K562 (cell line): ENCODE data around the gene DAPP1. TPM values are rescaled to one million over a fixed set of nuclear protein-coding genes. Genes with fewer than 3 reads are reported as not detected.

ENCODE experiments used
- CBX5 ChIP-seq: IDR thresholded peaks from 2 replicates; pipeline ENCODE4 v1.6.1; 2014; ENCODE audit warnings: low read depth, borderline replicate concordance
- DPF2 ChIP-seq: fragments of 450-650 bp; IDR thresholded peaks from 2 replicates; pipeline ENCODE4 v1.6.1; 2016
- ETS2 ChIP-seq: IDR thresholded peaks from 2 replicates; pipeline ENCODE4 v1.6.1; 2016; ENCODE audit warnings: borderline replicate concordance, missing genetic modification characterization, mild to moderate bottlenecking, moderate library complexity, missing compliant biosample characterization; ENCODE audit not compliant: poor library complexity, severe bottlenecking
- HDAC2 ChIP-seq: fragments of 450-650 bp; IDR thresholded peaks from 2 replicates; pipeline ENCODE4 v1.6.1; 2016; ENCODE audit warnings: mild to moderate bottlenecking
- KAT7 ChIP-seq: sonication (generic); formaldehyde crosslinking; IDR thresholded peaks from 2 replicates; pipeline ENCODE4 v1.8.0; 2022; ENCODE audit warnings: missing genetic modification reagents, mild to moderate bottlenecking, borderline replicate concordance
- MEIS2 ChIP-seq: fragments of 450-650 bp; IDR thresholded peaks from 2 replicates; pipeline ENCODE4 v1.6.1; 2014; ENCODE audit warnings: mild to moderate bottlenecking; ENCODE audit not compliant: partially characterized antibody
- MYC ChIP-seq, 2 experiments: fragments of 250-450 bp in 1 of 2; sonication (Bioruptor Pico) in 1 of 2; IDR thresholded peaks; 2 replicates each; pipeline versions ENCODE4 v1.5.1 to v1.6.1; 2012 to 2021; ENCODE audit warnings: low read depth in 2 of 2, borderline replicate concordance in 1 of 2, improper control_type of control experiment in 1 of 2, low read length in 1 of 2, mild to moderate bottlenecking in 1 of 2, moderate library complexity in 1 of 2
- NFE2 ChIP-seq: IDR thresholded peaks from 2 replicates; pipeline ENCODE4 v1.6.1; 2014; ENCODE audit warnings: antibody characterized with exemption, low read depth
- SMARCE1 ChIP-seq: fragments of 450-650 bp; IDR thresholded peaks from 2 replicates; pipeline ENCODE4 v1.7.1; 2016; ENCODE audit warnings: mild to moderate bottlenecking
- SRSF7 ChIP-seq: fragments of 200-400 bp; formaldehyde crosslinking; optimal IDR thresholded peaks from 2 replicates; pipeline ENCODE3; 2017; ENCODE audit warnings: mild to moderate bottlenecking, low read depth, low read length
- ZBTB8A ChIP-seq: fragments of 450-650 bp; IDR thresholded peaks from 2 replicates; pipeline ENCODE4 v1.6.1; 2018; ENCODE audit warnings: mild to moderate bottlenecking, moderate library complexity; ENCODE audit not compliant: partially characterized antibody
- ZNF282 ChIP-seq: sonication (generic); formaldehyde crosslinking; IDR thresholded peaks from 2 replicates; pipeline ENCODE4 v1.8.1; 2023; ENCODE audit warnings: missing genetic modification reagents
- ZNF696 ChIP-seq: fragments of 250-450 bp; sonication (Bioruptor Pico); conservative IDR thresholded peaks from 2 replicates; pipeline ENCODE4 v1.4.0; 2020; ENCODE audit warnings: mild to moderate bottlenecking, moderate library complexity
- polyA plus RNA-seq, 8 experiments: library from polyadenylated mRNA; depleted of rRNA in 4 of 8; stranded (reverse) in 5 of 8; unstranded in 3 of 8; fragments of >200 nt; fragmentation: Nextera tagmentation in 2 of 8; fragmentation: Illumina TruSeq in 1 of 8; extraction: Ambion mirVana in 2 of 8; extraction: Trizol in 1 of 8; gene quantifications; 2 replicates each; pipeline versions ENCODE4 v1.2.1 to v1.2.3, GENCODE V29; 2011 to 2014; ENCODE audit warnings: inconsistent platforms in 1 of 8, missing spikeins in 1 of 8
- total RNA-seq, 7 experiments: library from RNA; depleted of rRNA in 6 of 7; stranded (reverse); fragments of >200 nt in 6 of 7; fragmentation: Illumina TruSeq in 2 of 7; extraction: Trizol in 2 of 7; gene quantifications; 2 replicates each; pipeline versions ENCODE4 v1.2.1 to v1.2.3, GENCODE V29; 2011 to 2021; ENCODE audit warnings: low replicate concordance in 1 of 7
- TF ChIP-seq, protein P1 (sequence below): fragments of 250-450 bp; sonication (Bioruptor Pico); IDR thresholded peaks from 2 replicates; pipeline ENCODE4 v1.4.0; 2020; ENCODE audit warnings: borderline replicate concordance
- TF ChIP-seq, protein P2 (sequence below): sonication (generic); formaldehyde crosslinking; IDR thresholded peaks from 2 replicates; pipeline ENCODE4 v1.5.0; 2020; ENCODE audit warnings: missing genetic modification reagents
- TF ChIP-seq, protein P3 (sequence below): sonication (generic); formaldehyde crosslinking; IDR thresholded peaks from 2 replicates; pipeline ENCODE4 v1.8.0; 2023; ENCODE audit warnings: mild to moderate bottlenecking, missing genetic modification reagents

DAPP1 gene
- total and polyA plus RNA-seq, 9 of the 15 experiments (the other 6 are each of a cell fraction or from before 2014, with no cell fraction given): 1.9 to 7.2 (median 3.6) TPM

DNA sequence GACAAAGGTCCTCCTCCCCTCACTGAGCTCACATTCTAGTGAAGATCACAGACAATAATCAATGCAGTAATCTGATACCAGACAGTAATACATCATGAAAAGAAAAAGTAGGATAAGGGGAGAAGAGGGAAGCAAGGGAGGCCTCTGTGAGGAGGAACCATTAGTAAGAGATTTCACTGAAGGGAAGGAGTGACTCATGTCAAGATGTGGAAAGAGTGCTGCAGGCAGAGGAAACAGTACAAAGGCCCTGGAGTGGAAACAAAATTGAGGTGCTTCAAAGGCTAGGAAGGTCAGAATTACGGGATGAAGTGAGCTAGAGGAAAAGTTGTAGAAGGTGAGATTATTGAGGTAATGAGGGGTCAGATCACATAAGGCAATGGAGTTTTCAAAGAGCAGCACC lies 39.5 kb downstream of the DAPP1 start (continued):
- no peak for TF ChIP-seq ZBTB8A
- TF ChIP-seq SMARCE1: 0 out of 2 replicates have a peak, but pooled peaks have one; percentile 18
- TF ChIP-seq SRSF7: no peak
- no peak for TF ChIP-seq ZNF696 (CRISPR knock-in tag)
- no peak for TF ChIP-seq MYC (IDR thresholded peaks at IDR 0.05; ENCODE audit: low read depth, low read length)
- TF ChIP-seq MYC (CRISPR knock-in tag; IDR thresholded peaks at IDR 0.05; ENCODE audit: borderline replicate concordance, low read depth): no peak
- TF ChIP-seq HDAC2: no peak
- no peak for TF ChIP-seq ZNF282
- no peak for TF ChIP-seq CBX5
- TF ChIP-seq, protein P1, sequence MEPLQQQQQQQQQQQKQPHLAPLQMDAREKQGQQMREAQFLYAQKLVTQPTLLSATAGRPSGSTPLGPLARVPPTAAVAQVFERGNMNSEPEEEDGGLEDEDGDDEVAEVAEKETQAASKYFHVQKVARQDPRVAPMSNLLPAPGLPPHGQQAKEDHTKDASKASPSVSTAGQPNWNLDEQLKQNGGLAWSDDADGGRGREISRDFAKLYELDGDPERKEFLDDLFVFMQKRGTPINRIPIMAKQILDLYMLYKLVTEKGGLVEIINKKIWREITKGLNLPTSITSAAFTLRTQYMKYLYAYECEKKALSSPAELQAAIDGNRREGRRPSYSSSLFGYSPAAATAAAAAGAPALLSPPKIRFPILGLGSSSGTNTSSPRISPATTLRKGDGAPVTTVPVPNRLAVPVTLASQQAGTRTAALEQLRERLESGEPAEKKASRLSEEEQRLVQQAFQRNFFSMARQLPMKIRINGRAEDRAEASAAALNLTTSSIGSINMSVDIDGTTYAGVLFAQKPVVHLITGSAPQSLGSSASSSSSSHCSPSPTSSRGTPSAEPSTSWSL: no peak
- TF ChIP-seq ETS2 (tag): no peak
- no peak for TF ChIP-seq MEIS2
- TF ChIP-seq DPF2: peak; percentile 54
- TF ChIP-seq, protein P2, sequence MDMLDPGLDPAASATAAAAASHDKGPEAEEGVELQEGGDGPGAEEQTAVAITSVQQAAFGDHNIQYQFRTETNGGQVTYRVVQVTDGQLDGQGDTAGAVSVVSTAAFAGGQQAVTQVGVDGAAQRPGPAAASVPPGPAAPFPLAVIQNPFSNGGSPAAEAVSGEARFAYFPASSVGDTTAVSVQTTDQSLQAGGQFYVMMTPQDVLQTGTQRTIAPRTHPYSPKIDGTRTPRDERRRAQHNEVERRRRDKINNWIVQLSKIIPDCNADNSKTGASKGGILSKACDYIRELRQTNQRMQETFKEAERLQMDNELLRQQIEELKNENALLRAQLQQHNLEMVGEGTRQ (CRISPR knock-in tag): no peak
- no peak for TF ChIP-seq KAT7 (CRISPR knock-in tag)
- TF ChIP-seq NFE2: no peak
- TF ChIP-seq, protein P3, sequence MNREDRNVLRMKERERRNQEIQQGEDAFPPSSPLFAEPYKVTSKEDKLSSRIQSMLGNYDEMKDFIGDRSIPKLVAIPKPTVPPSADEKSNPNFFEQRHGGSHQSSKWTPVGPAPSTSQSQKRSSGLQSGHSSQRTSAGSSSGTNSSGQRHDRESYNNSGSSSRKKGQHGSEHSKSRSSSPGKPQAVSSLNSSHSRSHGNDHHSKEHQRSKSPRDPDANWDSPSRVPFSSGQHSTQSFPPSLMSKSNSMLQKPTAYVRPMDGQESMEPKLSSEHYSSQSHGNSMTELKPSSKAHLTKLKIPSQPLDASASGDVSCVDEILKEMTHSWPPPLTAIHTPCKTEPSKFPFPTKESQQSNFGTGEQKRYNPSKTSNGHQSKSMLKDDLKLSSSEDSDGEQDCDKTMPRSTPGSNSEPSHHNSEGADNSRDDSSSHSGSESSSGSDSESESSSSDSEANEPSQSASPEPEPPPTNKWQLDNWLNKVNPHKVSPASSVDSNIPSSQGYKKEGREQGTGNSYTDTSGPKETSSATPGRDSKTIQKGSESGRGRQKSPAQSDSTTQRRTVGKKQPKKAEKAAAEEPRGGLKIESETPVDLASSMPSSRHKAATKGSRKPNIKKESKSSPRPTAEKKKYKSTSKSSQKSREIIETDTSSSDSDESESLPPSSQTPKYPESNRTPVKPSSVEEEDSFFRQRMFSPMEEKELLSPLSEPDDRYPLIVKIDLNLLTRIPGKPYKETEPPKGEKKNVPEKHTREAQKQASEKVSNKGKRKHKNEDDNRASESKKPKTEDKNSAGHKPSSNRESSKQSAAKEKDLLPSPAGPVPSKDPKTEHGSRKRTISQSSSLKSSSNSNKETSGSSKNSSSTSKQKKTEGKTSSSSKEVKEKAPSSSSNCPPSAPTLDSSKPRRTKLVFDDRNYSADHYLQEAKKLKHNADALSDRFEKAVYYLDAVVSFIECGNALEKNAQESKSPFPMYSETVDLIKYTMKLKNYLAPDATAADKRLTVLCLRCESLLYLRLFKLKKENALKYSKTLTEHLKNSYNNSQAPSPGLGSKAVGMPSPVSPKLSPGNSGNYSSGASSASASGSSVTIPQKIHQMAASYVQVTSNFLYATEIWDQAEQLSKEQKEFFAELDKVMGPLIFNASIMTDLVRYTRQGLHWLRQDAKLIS (CRISPR knock-in tag): no peak
